ENCODE measurements around the gene SDK1. TPM values are rescaled to one million over a fixed set of nuclear protein-coding genes. Genes with fewer than 3 reads are reported as not detected.

SDK1 gene
- total RNA-seq, 2 donors from 2014 or later = 3.1 to 3.6 TPM

GRCh38 chr7:4103352-4104091 is 802.5 kb downstream of the SDK1 start:
- H3K27me3 ChIP-seq = no peaks in the 10 kb centered on the region
- H3K36me3 ChIP-seq = no peaks in the 10 kb centered on the region
- no peak overlapping the region for H3K4me3 ChIP-seq
- H3K4me1 ChIP-seq = no peaks in the 10 kb centered on the region
- DNase-seq (ENCODE audit: low spot score) = no peak
- TF ChIP-seq, protein P1, sequence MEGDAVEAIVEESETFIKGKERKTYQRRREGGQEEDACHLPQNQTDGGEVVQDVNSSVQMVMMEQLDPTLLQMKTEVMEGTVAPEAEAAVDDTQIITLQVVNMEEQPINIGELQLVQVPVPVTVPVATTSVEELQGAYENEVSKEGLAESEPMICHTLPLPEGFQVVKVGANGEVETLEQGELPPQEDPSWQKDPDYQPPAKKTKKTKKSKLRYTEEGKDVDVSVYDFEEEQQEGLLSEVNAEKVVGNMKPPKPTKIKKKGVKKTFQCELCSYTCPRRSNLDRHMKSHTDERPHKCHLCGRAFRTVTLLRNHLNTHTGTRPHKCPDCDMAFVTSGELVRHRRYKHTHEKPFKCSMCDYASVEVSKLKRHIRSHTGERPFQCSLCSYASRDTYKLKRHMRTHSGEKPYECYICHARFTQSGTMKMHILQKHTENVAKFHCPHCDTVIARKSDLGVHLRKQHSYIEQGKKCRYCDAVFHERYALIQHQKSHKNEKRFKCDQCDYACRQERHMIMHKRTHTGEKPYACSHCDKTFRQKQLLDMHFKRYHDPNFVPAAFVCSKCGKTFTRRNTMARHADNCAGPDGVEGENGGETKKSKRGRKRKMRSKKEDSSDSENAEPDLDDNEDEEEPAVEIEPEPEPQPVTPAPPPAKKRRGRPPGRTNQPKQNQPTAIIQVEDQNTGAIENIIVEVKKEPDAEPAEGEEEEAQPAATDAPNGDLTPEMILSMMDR (IDR thresholded peaks at IDR 0.05) = peak in 1 of 2 donors; percentile 26
- H3K9me3 ChIP-seq = no peaks in the 10 kb centered on the region
- no peak overlapping the region for H3K27ac ChIP-seq

DNA sequence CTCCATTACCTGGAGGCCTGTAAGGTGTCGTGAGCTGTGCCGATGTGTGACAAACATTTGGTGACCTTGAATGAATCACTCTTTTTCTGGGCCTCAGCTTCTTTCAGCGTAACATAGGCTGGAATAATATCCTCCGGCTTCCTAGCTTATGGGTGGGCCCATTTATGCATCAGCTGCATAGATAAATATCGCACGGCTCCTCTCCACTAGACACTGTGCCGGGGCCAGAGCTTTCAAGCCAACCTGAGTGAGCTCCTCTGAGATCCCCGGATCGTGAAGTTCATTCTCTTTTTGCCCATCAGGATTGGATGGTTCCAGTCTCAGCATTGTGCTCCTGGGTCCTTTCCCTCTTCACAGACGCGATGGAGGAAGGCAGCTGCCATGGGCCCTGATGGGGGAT is 806.8 kb downstream of the SDK1 start:
- Histone ChIP-seq H3K27me3 (no peaks in the 10 kb centered on the region), H3K4me3 (no peak overlapping the region), H3K27ac (no peak overlapping the region), H3K4me1 (no peaks in the 10 kb centered on the region), H3K9me3 (no peaks in the 10 kb centered on the region), H3K36me3 (no peaks in the 10 kb centered on the region)
- TF ChIP-seq, protein P1 (IDR thresholded peaks at IDR 0.05) = no peak
- no peak for DNase-seq (ENCODE audit: low spot score)

DNA sequence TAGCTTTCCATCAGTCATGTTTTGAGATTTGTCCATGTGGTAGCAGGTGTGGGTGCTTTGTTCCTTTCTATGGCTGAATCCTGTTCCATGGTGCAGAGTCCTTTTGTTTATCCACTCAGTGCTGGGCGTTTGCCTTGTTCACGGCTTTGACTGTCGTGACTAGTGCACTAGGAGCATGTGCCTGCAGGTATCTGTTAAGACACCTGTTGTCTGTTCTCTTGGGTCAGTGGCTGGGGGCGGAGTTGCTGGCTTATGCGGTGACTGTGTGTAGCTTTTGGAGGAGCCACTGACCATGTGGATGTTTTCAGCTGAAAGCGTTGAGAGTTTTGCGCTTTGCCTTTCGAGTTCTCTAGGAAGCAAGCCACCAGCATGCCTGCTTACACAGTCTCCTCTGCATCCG is 807.9 kb downstream of the SDK1 start:
- TF ChIP-seq, protein P1 (IDR thresholded peaks at IDR 0.05) = no peak

DNA sequence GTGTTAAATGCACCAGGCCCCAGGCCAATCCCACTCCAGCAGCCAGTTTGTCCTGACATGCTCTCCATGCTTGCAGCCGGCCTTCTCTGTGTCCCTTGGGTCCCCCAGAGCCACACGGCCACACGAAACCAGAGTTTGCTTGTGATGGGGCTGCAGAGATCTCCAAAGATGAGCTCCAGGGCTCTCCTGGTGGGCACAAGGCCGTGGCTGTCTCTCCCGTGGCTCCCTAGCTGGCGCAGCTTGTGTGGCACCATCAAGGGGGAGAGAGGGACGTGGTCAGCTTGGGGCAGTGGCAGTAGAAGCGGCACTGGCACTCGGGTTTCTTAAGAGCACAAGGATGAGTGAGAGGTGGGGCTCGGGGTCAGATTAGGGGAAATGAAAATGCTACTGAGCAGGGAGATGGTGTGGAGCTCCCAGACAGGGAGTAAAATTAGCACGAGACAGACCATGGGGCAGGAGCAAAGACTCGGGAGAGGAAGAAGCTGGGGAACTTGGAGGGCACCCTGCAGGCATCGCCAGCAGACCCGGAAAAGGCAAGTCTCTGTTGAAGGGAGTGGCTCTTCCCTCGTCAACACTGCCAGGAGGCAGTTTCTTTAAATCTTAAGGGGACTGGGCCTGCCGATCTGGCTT is 808.5 kb downstream of the SDK1 start:
- no peaks in the 10 kb centered on the region for H3K36me3 ChIP-seq
- H3K9me3 ChIP-seq = no peaks in the 10 kb centered on the region
- no peaks in the 10 kb centered on the region for H3K4me1 ChIP-seq
- no peak for DNase-seq (ENCODE audit: low spot score)
- no peak overlapping the region for H3K27ac ChIP-seq
- H3K4me3 ChIP-seq = no peak overlapping the region
- no peaks in the 10 kb centered on the region for H3K27me3 ChIP-seq
- TF ChIP-seq, protein P1 (IDR thresholded peaks at IDR 0.05) = no peak

More for the DNA sequence above, 807.9 kb downstream of the SDK1 start:
- H3K4me1 ChIP-seq = no peaks in the 10 kb centered on the region
- no peaks in the 10 kb centered on the region for H3K27me3 ChIP-seq
- no peaks in the 10 kb centered on the region for H3K9me3 ChIP-seq
- DNase-seq (ENCODE audit: low spot score) = no peak
- H3K36me3 ChIP-seq = no peaks in the 10 kb centered on the region
- no peak overlapping the region for H3K4me3 ChIP-seq
- no peak overlapping the region for H3K27ac ChIP-seq

- H3K27me3 ChIP-seq = no peaks in the 10 kb centered on the region
- H3K4me1 ChIP-seq = no peaks in the 10 kb centered on the region
- H3K27ac ChIP-seq = no peak overlapping the region
- no peaks in the 10 kb centered on the region for H3K36me3 ChIP-seq
- DNase-seq (ENCODE audit: low spot score) = no peak
- H3K4me3 ChIP-seq = no peak overlapping the region
- no peaks in the 10 kb centered on the region for H3K9me3 ChIP-seq
- TF ChIP-seq, protein P1 (IDR thresholded peaks at IDR 0.05) = no peak
These were observed 809.4 kb downstream of the SDK1 start for GRCh38 chr7:4110438-4110837.

All from right atrium auricular region (tissue), 2 donors.